GM19372 (cell line): Measurements from ENCODE around the gene PDPR.
"Not testable (repeated sequence)": the region's sequence is repeated elsewhere in the genome, so short reads cannot be mapped to it uniquely, and the experiment has no call there.

ENCODE experiments used
- ATAC-seq: cut with Tn5 transposase; IDR thresholded peaks from one replicate; pipeline ENCODE4 v1.9.1; 2021; ENCODE audit warnings: mild to moderate bottlenecking, low read depth, moderate library complexity; ENCODE audit not compliant: unreplicated experiment

PDPR gene

GRCh38 chr16:70113982-70114826 lies at the start of gene PDPR:
TSS of gene PDPR (plus strand) at chr16:70114332. CDS start at chr16:70120493, 6,161 bp downstream.
- ATAC-seq, result peak; percentile 96

- not testable (repeated sequence) for ATAC-seq
Measured at GRCh38 chr16:70064841-70065370, 49.2 kb upstream of the PDPR start.

GRCh38 chr16:70065376-70065745 lies 48.8 kb upstream of the PDPR start:
- peak; percentile 17 for ATAC-seq

- ATAC-seq, result peak; percentile 93
Measured at GRCh38 chr16:70065746-70066658, 48.1 kb upstream of the PDPR start.

- ATAC-seq, result not testable (repeated sequence)
Measured at GRCh38 chr16:70066751-70067150, 47.4 kb upstream of the PDPR start.

GRCh38 chr16:70079081-70079480 lies 35.1 kb upstream of the PDPR start:
- ATAC-seq, result not testable (repeated sequence)

DNA sequence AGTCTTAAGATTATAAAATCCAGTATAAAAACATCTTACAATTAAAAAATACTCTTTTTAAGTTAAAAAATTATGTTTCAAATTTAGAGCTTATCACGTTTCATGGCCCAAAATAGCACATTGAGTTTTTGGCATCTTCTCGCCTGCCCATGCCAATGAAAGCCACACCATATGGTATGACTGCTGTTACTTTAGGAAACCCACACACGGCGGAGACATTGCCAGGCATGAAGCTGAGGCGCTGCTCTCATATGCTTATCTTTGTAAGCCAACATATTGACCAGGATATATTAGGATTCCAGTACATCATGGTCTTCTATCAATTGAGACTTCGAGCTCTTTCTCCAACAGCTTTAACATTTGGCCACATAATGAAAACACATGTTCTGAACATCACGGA lies 32.9 kb upstream of the PDPR start:
- not testable (repeated sequence) for ATAC-seq

- not testable (repeated sequence) for ATAC-seq
Measured at GRCh38 chr16:70083931-70084330, 30.2 kb upstream of the PDPR start.

DNA sequence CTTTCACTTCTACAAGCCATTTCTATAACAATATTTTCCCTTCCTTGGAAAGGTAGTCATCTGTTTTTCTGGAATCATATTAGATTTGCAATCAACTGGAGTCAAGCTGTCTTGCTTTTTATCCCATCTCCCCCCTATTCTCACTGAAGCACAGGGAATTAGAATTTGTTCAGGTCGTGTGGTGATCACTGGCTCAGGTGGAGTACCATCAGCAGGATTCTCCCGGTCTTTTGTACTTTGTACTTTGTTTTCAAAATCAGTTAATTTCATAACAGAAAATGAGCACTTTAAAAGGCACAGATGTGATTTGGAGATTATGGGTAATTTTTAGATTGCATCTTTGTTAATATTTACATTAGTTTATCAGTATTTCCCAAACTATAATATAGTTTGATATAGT lies 26.0 kb upstream of the PDPR start:
- not testable (repeated sequence) for ATAC-seq

DNA sequence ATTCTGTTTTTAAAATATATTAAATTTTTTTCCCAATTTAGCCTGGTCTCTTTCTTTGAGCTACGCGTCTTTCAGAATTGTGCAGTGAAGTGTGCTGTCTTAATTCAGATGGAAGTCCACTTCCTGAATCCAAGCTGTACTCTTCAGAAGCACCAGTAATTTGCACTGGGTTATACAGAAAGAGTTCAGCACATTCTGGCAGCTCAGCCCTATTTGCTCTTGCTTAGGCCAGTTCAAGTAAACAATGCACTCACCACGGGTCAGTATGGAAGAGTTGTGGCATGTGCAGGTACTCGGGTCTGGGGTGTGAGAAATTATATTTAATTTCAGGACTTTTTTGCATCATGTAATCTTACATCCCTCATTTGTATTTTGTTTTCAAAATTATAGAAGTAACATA lies 25.3 kb upstream of the PDPR start:
- ATAC-seq, result not testable (repeated sequence)

DNA sequence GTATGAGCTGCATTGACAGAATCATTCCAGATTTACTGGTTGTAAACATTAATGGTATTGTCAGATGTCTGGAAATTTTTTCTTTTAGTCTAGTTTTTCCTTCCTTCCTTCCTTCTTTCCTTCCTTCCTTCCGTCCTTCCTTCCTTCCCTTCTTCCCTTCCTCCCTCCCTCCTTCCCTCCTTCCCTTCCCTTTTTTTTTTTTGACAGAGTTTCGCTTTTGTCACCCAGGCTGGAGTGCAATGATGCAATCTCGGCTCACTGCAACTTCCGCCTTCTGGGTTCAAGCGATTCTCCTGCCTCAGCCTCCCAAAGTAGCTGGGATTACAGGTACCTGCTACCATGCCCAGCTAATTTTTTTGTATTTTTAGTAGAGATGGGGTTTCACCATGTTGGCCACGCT lies 24.8 kb upstream of the PDPR start:
- ATAC-seq, result not testable (repeated sequence)

- not testable (repeated sequence) for ATAC-seq
Measured at GRCh38 chr16:70091104-70091503, 23.0 kb upstream of the PDPR start.

DNA sequence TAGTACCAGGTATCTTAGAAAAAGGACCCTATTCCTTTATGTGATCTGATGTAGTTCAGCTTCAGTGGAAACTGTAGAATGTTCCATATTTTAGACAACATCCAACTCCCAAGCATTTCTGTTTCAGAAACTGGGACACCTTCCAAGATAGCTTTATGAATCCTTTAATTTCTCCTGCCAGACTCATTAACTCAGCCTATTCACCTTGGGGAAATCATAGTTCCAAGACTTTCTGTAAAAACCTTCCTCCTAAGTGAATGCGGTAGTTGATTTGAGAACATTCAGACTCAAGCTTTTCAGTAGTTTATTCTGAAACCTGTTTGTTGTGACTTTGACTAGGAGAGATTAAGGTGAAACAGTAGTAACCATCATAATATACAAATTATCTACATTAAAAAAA lies 20.0 kb upstream of the PDPR start:
- not testable (repeated sequence) for ATAC-seq

GRCh38 chr16:70109583-70110279 lies 4.4 kb upstream of the PDPR start:
- ATAC-seq, result not testable (repeated sequence)

GRCh38 chr16:70112162-70112561 lies 2.0 kb upstream of the PDPR start:
- not testable (repeated sequence) for ATAC-seq

DNA sequence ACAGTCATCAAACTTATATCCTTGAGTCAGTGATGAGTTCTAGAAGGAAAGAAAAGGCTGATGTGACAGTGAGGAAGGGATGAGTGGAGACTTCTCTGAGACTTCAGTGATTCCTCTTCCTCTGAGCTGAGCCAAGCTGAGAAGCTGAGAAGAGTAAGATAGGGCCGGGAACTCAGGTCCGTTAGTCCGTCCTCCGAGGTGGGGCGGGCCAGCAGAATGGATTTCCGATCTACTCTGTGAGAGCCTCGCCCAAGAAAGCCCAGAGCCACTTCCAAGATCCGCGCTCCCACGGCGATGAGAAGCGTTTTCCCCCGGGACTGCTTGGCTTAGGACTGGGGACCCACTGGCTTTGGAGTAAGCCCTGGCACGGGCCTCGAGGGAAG lies 542 bp upstream of the PDPR start:
- ATAC-seq, result not testable (repeated sequence)

GRCh38 chr16:70118354-70118753 lies 4.2 kb downstream of the PDPR start:
- not testable (repeated sequence) for ATAC-seq

- ATAC-seq, result not testable (repeated sequence)
Measured at GRCh38 chr16:70118776-70119175, 4.6 kb downstream of the PDPR start.

GRCh38 chr16:70120398-70120797 lies 6.3 kb downstream of the PDPR start:
- ATAC-seq, result not testable (repeated sequence)

GRCh38 chr16:70123822-70124221 lies 9.7 kb downstream of the PDPR start:
- ATAC-seq, result not testable (repeated sequence)
